Neural cell (in vitro differentiated cells): ENCODE results near the gene UGT2B7. TPM values are rescaled to one million over a fixed set of nuclear protein-coding genes. Genes with fewer than 3 reads are reported as not detected.

Source experiments
- H2AFZ ChIP-seq: fragments of 200-600, 300-800 bp; sonication (generic), shearing (Covaris generic); 2 replicates; pipeline ENCODE4 v1.6.0; 2014; ENCODE audit warnings: low read depth, mild to moderate bottlenecking, antibody characterized with exemption, low read length, moderate library complexity
- H3F3A ChIP-seq: fragments of 200-600 bp; shearing (Covaris generic); 2 replicates; pipeline ENCODE4 v1.6.1; 2016; ENCODE audit warnings: mild to moderate bottlenecking, moderate library complexity, mixed read lengths, antibody characterized with exemption, low read length; ENCODE audit not compliant: insufficient read depth, poor library complexity, severe bottlenecking
- H3K27ac ChIP-seq: fragments of 200-600, 300-800 bp; sonication (generic), shearing (Covaris generic); 2 replicates; pipeline ENCODE4 v1.5.1; 2014; ENCODE audit warnings: mild to moderate bottlenecking, low read length, moderate library complexity
- H3K27me3 ChIP-seq: fragments of 300-800, 200-600 bp; sonication (generic), shearing (Covaris generic); 2 replicates; pipeline ENCODE4 v1.6.0; 2014; ENCODE audit warnings: mild to moderate bottlenecking, low read depth, low read length, moderate library complexity; ENCODE audit not compliant: insufficient read depth
- H3K36me3 ChIP-seq: fragments of 300-800, 200-600 bp; sonication (generic), shearing (Covaris generic); 2 replicates; pipeline ENCODE4 v1.5.1; 2014; ENCODE audit warnings: mild to moderate bottlenecking, antibody characterized with exemption, low read length, moderate library complexity; ENCODE audit not compliant: insufficient read depth
- H3K4me2 ChIP-seq: fragments of 300-800, 200-600 bp; sonication (generic), shearing (Covaris generic); 2 replicates; pipeline ENCODE4 v1.6.0; 2014; ENCODE audit warnings: mild to moderate bottlenecking, low read length
- H3K4me3 ChIP-seq: fragments of 300-800, 200-600 bp; sonication (generic), shearing (Covaris generic); 2 replicates; pipeline ENCODE4 v1.5.1; 2014; ENCODE audit warnings: mild to moderate bottlenecking, low read length, moderate library complexity
- H3K79me2 ChIP-seq: fragments of 200-600 bp; shearing (Covaris generic); replicated peaks from 2 replicates; pipeline ENCODE4 v1.6.0; 2014; ENCODE audit warnings: mild to moderate bottlenecking, low read length, moderate library complexity; ENCODE audit not compliant: insufficient read depth
- H3K9ac ChIP-seq: fragments of 300-800, 200-600 bp; sonication (generic), shearing (Covaris generic); 2 replicates; pipeline ENCODE4 v1.6.1; 2016; ENCODE audit warnings: mild to moderate bottlenecking, low read length, mixed read lengths
- H3K9me2 ChIP-seq: fragments of 200-600 bp; shearing (Covaris generic); 2 replicates; pipeline ENCODE4 v1.6.1; 2016; ENCODE audit warnings: mild to moderate bottlenecking, low read length, mixed read lengths; ENCODE audit not compliant: insufficient read depth
- H3K9me3 ChIP-seq: fragments of 200-600, 300-800 bp; sonication (generic), shearing (Covaris generic); 2 replicates; pipeline ENCODE4 v1.6.1; 2016; ENCODE audit warnings: mild to moderate bottlenecking, mixed run types, low read length, moderate library complexity, mixed read lengths
- H4K20me1 ChIP-seq: fragments of 200-600 bp; shearing (Covaris generic); 2 replicates; pipeline ENCODE4 v1.6.1; 2016; ENCODE audit warnings: mild to moderate bottlenecking, mixed run types; ENCODE audit not compliant: insufficient read depth
- EP300 ChIP-seq: fragments of 450-650 bp; conservative IDR thresholded peaks from 2 replicates; pipeline ENCODE4 v1.6.1; 2014; ENCODE audit warnings: antibody characterized with exemption, mild to moderate bottlenecking, moderate library complexity; ENCODE audit not compliant: poor library complexity, severe bottlenecking
- EZH2 ChIP-seq: fragments of 200-600, 300-800 bp; shearing (Covaris generic), sonication (generic); IDR thresholded peaks from 2 replicates; pipeline ENCODE4 v1.6.1; 2014; ENCODE audit warnings: antibody characterized with exemption, low read length, borderline replicate concordance, mild to moderate bottlenecking; ENCODE audit not compliant: insufficient read depth, poor library complexity, severe bottlenecking
- MXI1 ChIP-seq: fragments of 450-650 bp; conservative IDR thresholded peaks from 2 replicates; pipeline ENCODE4 v1.6.1; 2014; ENCODE audit warnings: antibody characterized with exemption, mild to moderate bottlenecking; ENCODE audit not compliant: poor library complexity, severe bottlenecking
- POLR2AphosphoS5 ChIP-seq: IDR thresholded peaks from 2 replicates; pipeline ENCODE4 v1.6.1; 2012
- RAD21 ChIP-seq: fragments of 450-650 bp; conservative IDR thresholded peaks from 2 replicates; pipeline ENCODE4 v1.6.1; 2014; ENCODE audit warnings: antibody characterized with exemption, mild to moderate bottlenecking, moderate library complexity
- SMC3 ChIP-seq: fragments of 450-650 bp; conservative IDR thresholded peaks from 2 replicates; pipeline ENCODE4 v1.6.1; 2014; ENCODE audit warnings: antibody characterized with exemption, mild to moderate bottlenecking, moderate library complexity; ENCODE audit not compliant: poor library complexity
- TAF1 ChIP-seq: IDR thresholded peaks from 2 replicates; pipeline ENCODE4 v1.6.1; 2012; ENCODE audit warnings: low read depth
- polyA plus RNA-seq: library from polyadenylated mRNA; depleted of rRNA; stranded (reverse); fragments of >200 nt; gene quantifications from 2 replicates; pipeline ENCODE4 v1.2.3, GENCODE V29; 2014
- TF ChIP-seq, protein P1 (sequence below): fragments of 450-650 bp; IDR thresholded peaks from 2 replicates; pipeline ENCODE4 v1.5.1; 2014; ENCODE audit warnings: antibody characterized with exemption, mild to moderate bottlenecking, moderate library complexity; ENCODE audit not compliant: poor library complexity, severe bottlenecking
- TF ChIP-seq, protein P2 (sequence below): IDR thresholded peaks from 2 replicates; pipeline ENCODE4 v1.6.1; 2012; ENCODE audit warnings: borderline replicate concordance

The UGT2B7 gene
- polyA plus RNA-seq, 1 donor from 2014 or later, result not detected

DNA sequence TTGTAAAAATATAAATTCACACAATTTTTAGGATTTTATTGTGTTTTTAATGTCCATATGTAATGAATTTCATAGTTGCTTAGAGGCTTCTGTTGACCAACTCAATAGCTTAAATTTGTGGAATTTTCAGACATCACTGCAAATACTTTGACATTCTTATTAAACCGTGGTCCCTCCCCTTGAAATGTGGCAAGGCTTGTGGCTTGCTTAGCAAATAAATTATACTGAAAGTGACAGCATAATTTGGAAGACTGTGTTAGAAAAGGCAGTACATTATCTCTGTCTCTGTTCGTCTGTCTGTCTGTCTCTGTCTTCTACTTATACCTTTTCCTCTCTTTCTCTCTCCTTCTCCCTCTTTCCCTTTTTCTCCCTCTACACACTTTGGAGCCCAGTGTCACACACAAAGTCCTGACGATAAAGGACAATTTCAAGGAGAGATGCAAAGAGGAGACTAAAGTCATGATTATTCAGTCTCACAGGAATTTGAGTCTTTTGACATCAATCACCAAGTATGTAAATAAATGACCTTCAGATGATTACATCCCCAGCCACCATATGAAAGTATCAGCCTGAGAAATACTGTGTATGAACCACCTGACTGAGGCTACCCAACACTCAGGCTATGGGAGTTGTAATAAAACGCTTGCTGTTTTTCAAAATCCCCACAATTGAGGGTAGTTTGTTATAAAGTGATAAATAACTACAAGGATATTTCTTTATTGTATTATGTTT, 21.0 kb upstream of the UGT2B7 start:
- H4K20me1 ChIP-seq, result no peaks in the 10 kb centered on the region
- no peaks in the 10 kb centered on the region for H3K27me3 ChIP-seq
- no peaks in the 10 kb centered on the region for H3K36me3 ChIP-seq
- H3K79me2 ChIP-seq, result no peaks in the 10 kb centered on the region
- no peak overlapping the region for H2AFZ ChIP-seq
- H3K4me2 ChIP-seq, result no peak overlapping the region
- H3K9me3 ChIP-seq, result no peaks in the 10 kb centered on the region
- no peaks in the 10 kb centered on the region for H3K9me2 ChIP-seq
- no peak overlapping the region for H3K4me3 ChIP-seq
- no peak overlapping the region for H3K9ac ChIP-seq
- H3K27ac ChIP-seq, result no peak overlapping the region
- no peaks in the 10 kb centered on the region for H3F3A ChIP-seq
- TF ChIP-seq, protein P1, sequence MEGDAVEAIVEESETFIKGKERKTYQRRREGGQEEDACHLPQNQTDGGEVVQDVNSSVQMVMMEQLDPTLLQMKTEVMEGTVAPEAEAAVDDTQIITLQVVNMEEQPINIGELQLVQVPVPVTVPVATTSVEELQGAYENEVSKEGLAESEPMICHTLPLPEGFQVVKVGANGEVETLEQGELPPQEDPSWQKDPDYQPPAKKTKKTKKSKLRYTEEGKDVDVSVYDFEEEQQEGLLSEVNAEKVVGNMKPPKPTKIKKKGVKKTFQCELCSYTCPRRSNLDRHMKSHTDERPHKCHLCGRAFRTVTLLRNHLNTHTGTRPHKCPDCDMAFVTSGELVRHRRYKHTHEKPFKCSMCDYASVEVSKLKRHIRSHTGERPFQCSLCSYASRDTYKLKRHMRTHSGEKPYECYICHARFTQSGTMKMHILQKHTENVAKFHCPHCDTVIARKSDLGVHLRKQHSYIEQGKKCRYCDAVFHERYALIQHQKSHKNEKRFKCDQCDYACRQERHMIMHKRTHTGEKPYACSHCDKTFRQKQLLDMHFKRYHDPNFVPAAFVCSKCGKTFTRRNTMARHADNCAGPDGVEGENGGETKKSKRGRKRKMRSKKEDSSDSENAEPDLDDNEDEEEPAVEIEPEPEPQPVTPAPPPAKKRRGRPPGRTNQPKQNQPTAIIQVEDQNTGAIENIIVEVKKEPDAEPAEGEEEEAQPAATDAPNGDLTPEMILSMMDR, result no peak
- TF ChIP-seq SMC3 (no peak), MXI1 (no peak), EZH2 (no peak), POLR2AphosphoS5 (no peak), TAF1 (no peak), EP300 (no peak), RAD21 (no peak)
- TF ChIP-seq, protein P2, sequence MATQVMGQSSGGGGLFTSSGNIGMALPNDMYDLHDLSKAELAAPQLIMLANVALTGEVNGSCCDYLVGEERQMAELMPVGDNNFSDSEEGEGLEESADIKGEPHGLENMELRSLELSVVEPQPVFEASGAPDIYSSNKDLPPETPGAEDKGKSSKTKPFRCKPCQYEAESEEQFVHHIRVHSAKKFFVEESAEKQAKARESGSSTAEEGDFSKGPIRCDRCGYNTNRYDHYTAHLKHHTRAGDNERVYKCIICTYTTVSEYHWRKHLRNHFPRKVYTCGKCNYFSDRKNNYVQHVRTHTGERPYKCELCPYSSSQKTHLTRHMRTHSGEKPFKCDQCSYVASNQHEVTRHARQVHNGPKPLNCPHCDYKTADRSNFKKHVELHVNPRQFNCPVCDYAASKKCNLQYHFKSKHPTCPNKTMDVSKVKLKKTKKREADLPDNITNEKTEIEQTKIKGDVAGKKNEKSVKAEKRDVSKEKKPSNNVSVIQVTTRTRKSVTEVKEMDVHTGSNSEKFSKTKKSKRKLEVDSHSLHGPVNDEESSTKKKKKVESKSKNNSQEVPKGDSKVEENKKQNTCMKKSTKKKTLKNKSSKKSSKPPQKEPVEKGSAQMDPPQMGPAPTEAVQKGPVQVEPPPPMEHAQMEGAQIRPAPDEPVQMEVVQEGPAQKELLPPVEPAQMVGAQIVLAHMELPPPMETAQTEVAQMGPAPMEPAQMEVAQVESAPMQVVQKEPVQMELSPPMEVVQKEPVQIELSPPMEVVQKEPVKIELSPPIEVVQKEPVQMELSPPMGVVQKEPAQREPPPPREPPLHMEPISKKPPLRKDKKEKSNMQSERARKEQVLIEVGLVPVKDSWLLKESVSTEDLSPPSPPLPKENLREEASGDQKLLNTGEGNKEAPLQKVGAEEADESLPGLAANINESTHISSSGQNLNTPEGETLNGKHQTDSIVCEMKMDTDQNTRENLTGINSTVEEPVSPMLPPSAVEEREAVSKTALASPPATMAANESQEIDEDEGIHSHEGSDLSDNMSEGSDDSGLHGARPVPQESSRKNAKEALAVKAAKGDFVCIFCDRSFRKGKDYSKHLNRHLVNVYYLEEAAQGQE, result no peak

DNA sequence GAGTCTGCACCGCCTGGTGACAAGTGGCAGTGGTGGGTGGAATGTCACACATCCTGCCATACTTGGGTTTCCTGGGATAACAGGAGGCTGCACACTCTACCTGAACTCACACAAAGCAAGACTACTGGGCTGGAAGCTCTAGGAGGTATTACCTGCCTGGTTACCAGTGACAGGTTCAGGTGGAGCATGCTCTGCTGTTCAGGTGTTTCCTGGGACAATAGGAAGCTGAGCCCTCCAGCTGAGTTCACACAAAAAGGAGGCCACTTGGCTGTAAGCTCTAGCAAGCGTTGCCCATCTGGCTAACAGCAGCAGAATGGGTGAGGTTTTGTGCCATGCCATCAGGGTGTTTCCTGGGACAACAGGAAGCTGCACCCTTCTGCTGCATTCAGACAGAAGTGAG, 17.4 kb upstream of the UGT2B7 start:
- H3K79me2 ChIP-seq, result no peaks in the 10 kb centered on the region
- no peaks in the 10 kb centered on the region for H3F3A ChIP-seq
- no peak overlapping the region for H3K9ac ChIP-seq
- TF ChIP-seq, protein P2, result no peak
- TF ChIP-seq MXI1 (no peak), EZH2 (no peak)
- no peak overlapping the region for H3K4me3 ChIP-seq
- H3K9me2 ChIP-seq, result no peaks in the 10 kb centered on the region
- H3K36me3 ChIP-seq, result no peaks in the 10 kb centered on the region
- no peak overlapping the region for H3K27ac ChIP-seq
- no peaks in the 10 kb centered on the region for H3K9me3 ChIP-seq
- no peak overlapping the region for H3K4me2 ChIP-seq
- no peak overlapping the region for H2AFZ ChIP-seq
- no peaks in the 10 kb centered on the region for H3K27me3 ChIP-seq
- H4K20me1 ChIP-seq, result no peaks in the 10 kb centered on the region
